Activated CD8-positive, alpha-beta memory T cell treated with anti-CD3 and anti-CD28 coated beads, Interleukin-2, amount 50 U/mL, for 48 hours (primary cell): ENCODE results near the gene TAF11L11.
"Not testable (repeated sequence)": the region's sequence is repeated elsewhere in the genome, so short reads cannot be mapped to it uniquely, and the experiment has no call there.

Experiments used
- DNase-seq: peaks from one replicate; pipeline ENCODE4 v3.0.0-alpha.2; 2020

Gene TAF11L11

DNA sequence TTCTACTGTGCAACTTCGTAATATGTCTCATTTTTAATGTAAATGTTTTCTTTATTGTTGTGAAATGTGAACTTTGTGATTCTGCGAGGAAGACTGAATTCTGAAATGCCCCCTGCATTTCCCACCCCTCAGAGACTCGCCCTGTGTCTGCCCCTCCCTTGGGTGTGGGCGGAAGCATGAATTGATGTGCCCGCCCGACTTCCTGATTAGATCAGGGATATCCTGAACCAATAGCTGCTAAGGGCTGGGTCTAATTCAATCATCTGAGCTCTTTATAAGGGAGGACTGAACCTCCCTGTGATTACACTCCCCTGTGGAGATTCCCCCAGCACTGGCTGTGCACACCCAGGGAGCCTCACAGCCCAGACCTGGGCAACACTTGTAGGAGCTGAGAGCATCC lies at the start of gene TAF11L11:
TAF11L11 (plus strand) TSS at position 304 of the 400 bp plus-strand sequence.
- DNase-seq, result not testable (repeated sequence)

DNA sequence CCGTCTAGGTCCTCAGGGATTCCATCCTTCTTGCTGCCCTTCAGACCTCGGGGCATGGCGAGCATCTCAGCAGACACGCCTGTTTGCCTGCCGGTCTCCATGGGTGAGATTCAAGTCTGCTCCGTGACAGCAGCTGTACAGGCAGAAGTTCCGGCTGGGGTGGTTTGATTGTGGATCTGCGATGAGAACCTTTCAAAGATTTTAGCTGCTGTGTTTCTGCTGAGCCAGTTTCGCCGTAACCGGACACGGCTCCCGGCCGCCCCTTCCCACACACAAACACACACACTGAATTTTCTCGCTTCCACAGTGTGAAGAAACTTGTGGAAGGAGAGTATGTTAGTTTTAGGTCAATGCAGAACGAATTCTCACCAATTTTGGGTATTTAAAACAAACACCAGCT lies 18.3 kb upstream of the TAF11L11 start, which contains the start of gene TAF11L7:
TAF11L7 (minus strand) TSS at position 101 of the 400 bp plus-strand sequence.
- DNase-seq, result not testable (repeated sequence)

DNA sequence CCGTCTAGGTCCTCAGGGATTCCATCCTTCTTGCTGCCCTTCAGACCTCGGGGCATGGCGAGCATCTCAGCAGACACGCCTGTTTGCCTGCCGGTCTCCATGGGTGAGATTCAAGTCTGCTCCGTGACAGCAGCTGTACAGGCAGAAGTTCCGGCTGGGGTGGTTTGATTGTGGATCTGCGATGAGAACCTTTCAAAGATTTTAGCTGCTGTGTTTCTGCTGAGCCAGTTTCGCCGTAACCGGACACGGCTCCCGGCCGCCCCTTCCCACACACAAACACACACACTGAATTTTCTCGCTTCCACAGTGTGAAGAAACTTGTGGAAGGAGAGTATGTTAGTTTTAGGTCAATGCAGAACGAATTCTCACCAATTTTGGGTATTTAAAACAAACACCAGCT lies 13.1 kb upstream of the TAF11L11 start, which contains the start of gene TAF11L8:
TAF11L8 (minus strand) TSS at position 101 of the 400 bp plus-strand sequence.
- not testable (repeated sequence) for DNase-seq

DNA sequence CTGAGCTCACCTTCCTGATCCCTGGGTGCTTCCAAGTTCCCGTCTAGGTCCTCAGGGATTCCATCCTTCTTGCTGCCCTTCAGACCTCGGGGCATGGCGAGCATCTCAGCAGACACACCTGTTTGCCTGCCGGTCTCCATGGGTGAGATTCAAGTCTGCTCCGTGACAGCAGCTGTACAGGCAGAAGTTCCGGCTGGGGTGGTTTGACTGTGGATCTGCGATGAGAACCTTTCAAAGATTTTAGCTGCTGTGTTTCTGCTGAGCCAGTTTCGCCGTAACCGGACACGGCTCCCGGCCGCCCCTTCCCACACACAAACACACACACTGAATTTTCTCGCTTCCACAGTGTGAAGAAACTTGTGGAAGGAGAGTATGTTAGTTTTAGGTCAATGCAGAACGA lies 9.7 kb upstream of the TAF11L11 start, which contains the start of gene TAF11L9:
TAF11L9 (minus strand) TSS at position 140 of the 400 bp plus-strand sequence.
- DNase-seq, result not testable (repeated sequence)

DNA sequence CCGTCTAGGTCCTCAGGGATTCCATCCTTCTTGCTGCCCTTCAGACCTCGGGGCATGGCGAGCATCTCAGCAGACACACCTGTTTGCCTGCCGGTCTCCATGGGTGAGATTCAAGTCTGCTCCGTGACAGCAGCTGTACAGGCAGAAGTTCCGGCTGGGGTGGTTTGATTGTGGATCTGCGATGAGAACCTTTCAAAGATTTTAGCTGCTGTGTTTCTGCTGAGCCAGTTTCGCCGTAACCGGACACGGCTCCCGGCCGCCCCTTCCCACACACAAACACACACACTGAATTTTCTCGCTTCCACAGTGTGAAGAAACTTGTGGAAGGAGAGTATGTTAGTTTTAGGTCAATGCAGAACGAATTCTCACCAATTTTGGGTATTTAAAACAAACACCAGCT lies 6.3 kb upstream of the TAF11L11 start, which contains the start of gene TAF11L10:
TAF11L10 (minus strand) TSS at position 101 of the 400 bp plus-strand sequence.
- DNase-seq, result not testable (repeated sequence)

DNA sequence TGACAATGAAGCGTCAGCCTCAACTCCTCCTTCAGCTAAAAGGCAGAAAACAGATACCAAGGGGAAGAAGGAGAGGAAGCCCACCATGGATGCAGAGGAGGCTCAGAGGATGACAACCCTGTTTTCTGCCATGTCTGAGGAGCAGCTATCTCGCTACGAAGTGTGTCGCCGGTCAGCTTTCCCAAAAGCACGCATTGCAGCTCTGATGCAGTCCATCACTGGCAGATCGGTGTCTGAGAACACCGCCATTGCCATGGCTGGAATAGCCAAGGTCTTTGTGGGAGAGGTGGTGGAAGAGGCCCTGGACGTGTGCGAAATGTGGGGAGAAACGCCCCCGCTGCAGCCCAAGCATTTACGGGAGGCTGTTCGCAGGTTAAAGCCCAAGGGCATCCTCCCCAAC lies 968 bp downstream of the TAF11L11 start:
- DNase-seq, result no peak

DNA sequence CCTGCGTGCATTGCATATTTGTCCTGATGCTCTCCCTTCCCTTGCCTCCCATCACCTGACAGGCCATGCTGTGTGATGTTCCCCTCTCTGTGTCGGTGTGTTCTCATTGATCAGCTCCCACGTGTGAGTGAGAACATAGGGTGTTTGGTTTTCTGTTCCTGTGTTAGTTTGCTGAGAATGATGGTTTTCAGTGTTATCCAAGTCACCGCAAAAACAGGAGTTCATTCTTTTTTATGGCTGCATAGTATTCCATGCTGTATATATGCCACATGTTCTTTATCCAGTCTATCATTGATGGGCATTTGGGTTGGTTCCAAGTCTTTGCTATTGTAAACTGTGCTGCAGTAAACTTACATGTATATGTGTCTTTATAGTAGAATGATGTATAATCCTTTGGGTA lies 3.5 kb downstream of the TAF11L11 start:
- not testable (repeated sequence) for DNase-seq

DNA sequence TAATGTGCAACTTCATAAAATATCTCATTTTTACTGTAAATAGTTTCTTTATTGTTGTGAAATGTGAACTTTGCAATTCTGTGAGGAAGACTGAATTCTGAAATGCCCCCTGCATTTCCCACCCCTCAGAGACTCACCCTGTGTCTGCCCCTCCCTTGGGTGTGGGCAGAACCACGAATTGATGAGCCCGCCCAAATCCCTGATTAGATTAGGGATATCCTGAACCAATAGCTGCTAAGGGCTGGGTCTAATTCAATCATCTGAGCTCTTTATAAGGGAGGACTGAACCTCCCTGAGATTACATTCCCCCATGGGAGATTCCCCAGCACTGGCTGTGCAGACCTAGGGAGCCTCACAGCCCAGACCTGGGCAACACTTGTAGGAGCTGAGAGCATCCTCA lies 6.1 kb downstream of the TAF11L11 start, which contains the start of gene TAF11L12:
TAF11L12 (plus strand) TSS at position 301 of the 400 bp plus-strand sequence.
- DNase-seq, result not testable (repeated sequence)

DNA sequence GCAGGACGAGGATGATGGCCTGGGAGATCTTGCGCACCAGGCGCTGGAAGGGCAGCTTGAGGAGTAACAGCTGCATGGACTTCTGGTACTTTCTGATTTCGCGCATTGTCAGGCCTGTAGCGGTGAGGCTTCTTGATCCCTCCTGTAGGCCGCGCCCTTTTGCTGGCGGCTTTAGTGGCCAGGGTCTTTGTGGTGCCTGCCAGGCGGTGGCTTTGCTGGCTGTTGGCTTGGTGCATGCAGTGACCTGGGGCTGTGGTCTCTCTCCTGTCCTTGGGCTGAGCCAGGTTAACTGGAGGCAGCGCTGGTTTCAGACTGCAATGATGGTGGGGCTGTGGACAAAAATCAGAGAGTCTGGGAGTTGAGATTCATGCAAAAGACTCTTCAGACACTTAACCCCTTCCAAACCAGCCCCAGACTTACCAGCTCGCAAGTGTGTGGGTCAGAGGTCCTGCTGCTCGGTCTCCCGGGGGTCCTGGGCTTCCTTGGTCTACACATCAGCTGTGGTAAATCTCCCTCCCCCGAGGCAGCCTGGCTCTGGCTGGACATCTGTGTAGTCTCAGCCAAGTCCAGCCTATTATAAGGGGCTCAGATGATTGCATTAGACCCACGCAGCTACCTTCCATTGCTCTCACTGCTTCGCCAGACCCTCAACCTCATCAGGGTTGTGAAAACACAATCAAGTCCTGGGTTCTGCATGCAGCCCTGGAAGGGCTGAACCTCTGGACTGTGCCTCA lies 11.1 kb downstream of the TAF11L11 start:
- DNase-seq, result no peak

DNA sequence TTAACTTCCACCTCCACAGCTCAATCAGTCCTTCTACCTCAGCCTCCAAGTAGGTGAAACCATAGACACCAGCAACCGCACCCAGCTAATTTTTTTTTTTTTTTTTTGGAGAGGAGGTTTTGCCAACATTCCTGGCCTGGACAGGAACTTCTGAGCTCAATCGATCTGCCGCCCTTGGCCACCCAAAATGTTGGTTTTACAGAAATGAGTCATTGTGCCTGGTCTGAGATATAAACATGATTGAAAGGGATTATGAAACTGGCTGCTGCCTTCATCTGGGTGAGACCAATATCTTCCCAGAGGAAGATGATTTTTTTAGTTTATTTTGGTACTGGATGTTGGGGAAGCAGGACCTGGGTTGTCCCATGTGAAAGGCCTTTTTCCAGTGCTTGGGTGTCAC lies 15.4 kb downstream of the TAF11L11 start:
- DNase-seq, result no peak

DNA sequence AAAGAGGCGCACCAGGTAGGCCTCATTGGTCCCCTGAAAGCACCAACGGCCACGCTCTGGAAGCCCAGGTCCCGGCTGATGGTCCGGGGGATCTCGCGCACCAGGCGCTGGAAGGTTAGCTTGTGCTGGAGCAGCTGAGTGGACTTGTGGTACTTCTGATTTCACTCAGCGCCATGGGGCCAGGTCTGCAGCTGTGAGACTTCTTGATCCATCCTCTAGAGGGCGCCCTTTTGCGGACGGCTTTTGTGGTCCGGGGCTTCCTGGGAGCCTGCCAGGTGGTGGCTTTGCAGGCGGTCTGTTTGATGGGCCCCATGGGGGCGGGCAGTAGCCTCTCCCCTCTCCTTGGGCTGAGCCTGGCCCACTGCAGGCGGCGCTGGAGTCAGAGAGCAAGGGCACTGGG lies 16.6 kb downstream of the TAF11L11 start:
- no peak for DNase-seq

DNA sequence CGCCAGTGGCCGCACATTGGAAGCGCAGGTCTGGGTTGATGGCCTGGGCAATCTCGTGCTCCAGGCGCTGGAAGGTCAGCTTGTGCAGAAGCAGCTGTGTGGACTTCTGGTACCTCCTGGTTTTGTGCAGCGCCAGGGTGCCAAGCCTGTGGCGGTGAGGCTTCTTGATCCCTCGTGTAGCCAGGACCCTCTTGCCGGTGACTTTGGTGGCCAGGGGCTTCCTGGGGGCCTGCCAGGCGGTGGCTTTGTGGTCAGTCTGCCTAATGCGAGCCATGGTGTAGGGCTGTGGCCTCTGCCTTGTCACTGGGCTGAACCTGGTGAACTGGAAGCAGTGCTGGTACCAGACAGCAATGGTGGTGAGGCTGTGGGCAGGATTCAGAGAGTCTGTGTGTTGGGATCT lies 21.7 kb downstream of the TAF11L11 start:
- no peak for DNase-seq

DNA sequence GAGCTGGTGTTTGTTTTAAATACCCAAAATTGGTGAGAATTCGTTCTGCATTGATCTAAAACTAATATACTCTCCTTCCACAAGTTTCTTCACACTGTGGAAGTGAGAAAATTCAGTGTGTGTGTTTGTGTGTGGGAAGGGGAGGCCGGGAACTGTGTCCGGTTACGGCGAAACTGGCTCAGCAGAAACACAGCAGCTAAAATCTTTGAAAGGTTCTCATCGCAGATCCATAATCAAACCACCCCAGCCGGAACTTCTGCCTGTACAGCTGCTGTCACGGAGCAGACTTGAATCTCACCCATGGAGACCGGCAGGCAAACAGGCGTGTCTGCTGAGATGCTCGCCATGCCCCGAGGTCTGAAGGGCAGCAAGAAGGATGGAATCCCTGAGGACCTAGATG lies 27.8 kb downstream of the TAF11L11 start, which contains the start of gene TAF11L13:
TAF11L13 (plus strand) TSS at position 301 of the 400 bp plus-strand sequence.
- not testable (repeated sequence) for DNase-seq

DNA sequence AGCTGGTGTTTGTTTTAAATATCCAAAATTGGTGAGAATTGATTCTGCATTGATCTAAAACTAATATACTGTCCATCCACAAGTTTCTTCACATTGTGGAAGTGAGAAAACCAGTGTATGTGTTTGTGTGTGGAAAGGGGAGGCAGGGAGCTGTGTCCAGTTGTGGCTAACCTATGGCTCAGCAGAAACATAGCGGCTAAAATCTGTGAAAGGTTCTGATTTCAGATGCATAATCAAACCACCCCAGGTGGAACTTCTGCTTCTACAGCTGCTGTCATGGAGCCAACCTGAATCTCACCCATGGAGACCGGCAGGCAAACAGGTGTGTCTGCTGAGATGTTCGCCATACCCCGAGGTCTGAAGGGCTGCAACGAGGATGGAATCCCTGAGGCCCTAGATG lies 30.2 kb downstream of the TAF11L11 start, which contains the start of gene TAF11L14:
TAF11L14 (plus strand) TSS at position 301 of the 400 bp plus-strand sequence.
- no peak for DNase-seq

DNA sequence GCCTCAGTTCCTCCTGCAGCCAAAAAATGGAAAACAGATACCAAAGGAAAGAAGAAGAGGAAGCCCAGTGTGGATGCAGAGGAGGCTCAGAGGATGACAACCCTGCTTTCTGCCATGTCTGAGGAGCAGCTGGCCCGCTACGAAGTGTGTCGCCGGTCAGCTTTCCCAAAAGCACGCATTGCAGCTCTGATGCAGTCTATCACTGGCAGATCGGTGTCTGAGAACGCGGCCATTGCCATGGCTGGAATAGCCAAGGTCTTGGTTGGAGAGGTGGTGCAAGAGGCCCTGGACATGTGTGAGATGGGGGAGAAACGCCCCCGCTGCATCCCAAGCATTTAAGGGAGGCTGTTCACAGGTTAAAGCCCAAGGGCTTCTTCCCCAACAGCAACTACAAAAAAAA lies 45.2 kb downstream of the TAF11L11 start:
- not testable (repeated sequence) for DNase-seq

DNA sequence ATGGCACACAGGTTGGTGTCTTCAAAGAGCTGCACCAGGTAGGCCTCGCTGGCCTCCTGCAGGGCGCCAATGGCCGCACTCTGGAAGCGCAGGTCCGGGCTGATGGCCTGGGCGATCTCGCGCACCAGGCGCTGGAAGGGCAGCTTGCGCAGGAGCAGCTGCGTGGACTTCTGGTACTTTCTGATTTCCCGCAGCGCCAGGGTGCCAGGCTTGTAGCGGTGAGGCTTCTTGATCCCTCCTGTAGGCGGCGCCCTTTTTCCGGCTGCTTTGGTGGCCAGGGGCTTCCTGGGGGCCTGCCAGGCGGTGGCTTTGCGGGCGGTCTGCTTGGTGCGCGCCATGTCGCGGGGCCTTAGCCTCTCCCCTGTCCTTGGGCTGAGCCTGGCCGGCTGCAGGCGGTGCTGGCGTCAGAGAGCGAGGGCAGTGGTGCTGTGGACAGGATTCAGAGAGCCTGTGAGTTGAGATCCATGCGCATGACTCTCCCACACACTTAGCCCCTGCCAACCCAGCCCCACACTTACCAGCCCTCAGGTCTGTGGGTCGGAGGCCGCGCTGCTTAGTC lies 51.3 kb downstream of the TAF11L11 start:
- DNase-seq, result not testable (repeated sequence)
